GM18499 (cell line): ENCODE results near the gene TTC27.

Experiments used
- ATAC-seq: cut with Tn5 transposase; IDR thresholded peaks from one replicate; pipeline ENCODE4 v1.9.1; 2021; ENCODE audit warnings: moderate number of reproducible peaks; ENCODE audit not compliant: insufficient read depth, unreplicated experiment

TTC27 gene

DNA sequence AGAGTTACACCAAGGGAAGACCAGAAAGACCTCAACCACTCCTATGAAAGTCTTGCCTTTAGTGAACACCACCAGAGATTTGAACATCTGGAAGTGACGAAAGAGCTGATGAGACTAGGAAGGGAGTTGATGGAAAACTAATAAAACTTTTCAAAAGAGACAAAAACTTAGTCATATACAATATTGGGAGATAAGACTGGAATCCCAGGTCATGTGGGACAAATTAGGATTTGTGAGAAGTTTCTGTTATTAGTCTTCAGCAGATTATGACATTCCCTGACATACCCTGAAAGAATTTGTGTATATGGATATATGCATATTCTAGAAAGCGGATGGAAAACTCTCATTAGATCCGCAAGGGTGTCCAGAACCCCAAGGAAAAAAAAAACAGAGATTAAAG, 173.9 kb downstream of the TTC27 start:
- ATAC-seq: no peak

DNA sequence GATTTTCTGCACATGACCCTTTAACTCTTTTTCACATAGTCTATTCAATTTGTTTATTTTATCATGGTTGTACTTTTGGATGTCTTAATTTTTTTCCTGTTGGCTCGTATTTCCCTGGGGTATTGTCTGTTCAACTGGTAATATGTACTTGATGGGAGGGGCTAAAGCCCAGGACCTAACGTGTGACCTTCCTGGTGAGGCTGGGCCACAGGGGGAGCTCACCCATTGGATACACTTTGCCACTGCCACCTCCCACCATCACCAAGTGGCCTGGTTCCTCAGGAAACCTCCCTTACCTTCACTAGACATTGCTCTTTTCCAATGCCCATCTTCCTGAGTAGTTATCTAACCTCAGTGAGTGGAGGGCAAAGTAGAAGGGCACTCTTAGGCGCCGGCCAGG, 175.0 kb downstream of the TTC27 start:
- no peak for ATAC-seq

DNA sequence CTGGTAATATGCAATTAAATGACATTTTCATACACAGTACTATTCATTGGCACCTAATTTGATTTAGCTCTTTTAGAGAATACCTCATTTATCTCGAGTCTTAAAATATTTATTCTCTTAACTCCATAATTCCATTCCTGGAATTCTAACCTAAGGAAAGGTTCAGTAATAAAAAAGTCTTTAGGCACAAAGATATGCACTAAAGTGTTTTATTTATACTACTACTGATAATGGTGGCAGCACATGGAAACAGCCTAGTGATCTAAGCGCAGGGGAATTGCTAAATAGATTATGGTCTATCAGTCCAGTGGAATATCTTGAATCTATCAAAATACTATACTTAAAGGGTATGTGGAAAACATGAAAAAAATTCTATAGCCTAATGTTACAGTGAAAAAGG, 176.4 kb downstream of the TTC27 start:
- ATAC-seq: no peak

DNA sequence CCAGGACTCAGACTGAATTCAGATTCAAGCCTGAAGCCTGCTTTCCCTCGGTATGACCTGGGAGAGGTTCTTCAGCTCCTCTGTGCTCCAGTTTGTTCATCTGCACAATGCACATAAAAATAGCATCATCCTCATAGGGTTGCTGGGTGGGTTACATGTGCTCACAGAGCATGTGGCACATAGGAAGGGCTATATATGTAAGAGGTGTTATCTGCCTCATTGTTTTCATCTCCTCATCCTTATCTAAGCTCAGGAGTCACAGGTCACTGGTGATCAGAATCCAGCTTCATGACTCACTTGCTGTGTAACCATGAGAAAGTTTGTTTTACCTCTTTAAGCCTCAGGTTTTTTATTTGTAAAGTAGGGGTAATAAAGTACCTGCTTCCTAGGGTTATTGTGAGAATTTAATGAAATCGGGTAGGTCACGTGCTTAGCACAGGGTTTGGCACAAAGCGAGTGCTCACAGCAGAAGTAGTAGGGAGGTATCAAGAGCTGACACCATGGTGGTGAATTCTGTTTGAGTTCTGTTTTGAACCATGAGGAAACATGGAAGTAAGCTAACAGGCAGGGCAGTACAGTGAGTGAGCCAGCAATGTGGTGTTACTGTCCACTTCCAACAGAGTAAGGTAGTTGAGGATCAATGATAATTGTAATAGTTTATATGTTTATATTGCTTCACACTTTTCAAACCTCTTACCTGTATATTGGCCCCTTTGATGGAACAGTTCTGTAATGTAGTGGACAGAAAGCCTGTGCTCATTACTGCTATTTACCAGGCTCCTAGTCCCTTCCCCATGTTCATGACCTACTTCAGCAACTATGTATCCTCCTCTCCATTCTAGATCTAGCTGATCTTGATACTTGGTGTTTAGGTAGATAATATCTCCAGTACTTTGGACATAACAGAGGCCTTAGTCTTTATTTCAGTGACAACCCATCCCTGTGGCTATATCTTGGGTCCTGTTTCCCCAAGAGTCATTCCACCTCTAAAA, 177.6 kb downstream of the TTC27 start:
- ATAC-seq: no peak

DNA sequence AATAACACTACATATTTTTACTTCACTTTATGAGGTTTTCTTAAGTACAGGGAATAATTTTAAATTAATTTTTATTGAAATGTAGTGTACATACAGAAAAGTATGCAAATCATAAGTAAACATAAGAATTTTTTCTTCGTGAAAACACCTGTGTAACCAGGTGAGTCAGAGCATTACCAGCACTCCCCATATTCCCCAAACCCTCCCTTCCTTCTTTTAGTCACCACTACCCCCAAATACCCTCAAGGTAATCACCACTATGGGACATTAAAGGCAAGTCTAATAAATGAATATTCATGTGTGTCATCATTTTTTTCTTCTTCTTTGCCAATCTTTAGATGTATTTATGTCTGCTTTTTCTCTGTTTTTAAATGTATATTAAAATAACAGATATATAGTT, 179.0 kb downstream of the TTC27 start:
- no peak for ATAC-seq

DNA sequence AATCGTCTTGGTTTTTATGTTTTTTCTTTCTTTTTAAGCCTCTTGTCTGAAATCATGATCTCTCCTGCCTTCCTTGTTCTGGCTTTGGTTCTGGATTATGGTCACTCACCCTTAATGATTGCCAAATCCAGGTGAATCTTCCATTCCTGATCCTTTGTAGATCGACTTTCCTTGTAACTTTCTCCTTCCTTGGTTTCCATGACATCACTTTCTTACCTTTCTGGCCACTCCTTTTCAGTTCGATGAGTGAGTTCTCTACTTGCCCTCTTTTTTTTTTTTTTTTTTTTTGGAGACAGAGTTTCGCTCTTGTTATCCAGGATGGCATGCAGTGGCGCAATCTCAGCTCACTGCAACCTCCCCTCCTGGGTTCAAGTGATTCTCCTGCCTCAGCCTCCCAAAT, 179.8 kb downstream of the TTC27 start:
- no peak for ATAC-seq

DNA sequence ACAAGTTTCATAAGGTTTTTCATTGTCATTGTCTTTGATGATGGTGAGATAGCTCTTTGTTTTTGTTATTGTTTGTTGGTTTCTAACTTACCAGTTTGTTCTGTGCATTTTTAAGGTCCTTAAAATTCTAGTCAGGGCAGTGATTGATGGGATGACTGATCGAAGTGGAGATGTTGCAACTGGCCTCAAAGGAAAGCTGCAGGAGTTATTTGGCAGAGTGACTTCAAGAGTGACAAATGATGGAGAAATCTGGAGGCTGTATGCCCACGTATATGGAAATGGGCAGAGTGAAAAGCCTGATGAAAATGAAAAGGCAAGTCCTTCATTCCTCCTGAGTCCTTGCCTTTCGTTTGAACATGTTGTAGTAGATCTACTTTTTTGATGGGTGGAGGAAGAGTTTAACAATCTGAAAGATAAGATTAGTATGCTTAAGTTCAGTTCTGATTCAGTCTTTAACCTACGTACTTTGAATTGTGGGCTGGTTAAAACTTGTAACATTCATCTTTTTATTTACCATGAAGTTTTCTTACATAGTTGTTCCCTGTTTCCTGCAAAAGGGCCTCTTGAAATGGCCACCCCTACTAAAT, 183.2 kb downstream of the TTC27 start:
- ATAC-seq: no peak

DNA sequence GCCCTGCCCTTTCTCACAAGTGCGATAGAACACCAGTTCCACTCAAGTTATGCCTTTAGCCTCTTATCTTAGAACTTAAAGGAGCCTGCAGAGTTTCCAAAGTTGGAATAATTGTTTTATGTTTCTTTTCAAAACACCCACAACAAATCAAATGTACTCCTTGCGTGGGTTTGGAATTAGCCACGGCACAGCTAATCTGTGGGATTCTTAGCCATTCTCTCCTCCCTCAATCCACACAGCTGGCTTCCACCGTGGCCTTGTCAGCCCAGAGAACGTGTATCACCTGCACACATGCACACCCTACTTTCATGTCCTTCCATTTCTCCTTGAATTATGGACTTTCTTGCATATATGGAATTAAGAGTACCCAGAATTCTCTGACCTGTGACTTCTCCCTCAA, 183.8 kb downstream of the TTC27 start:
- no peak for ATAC-seq

DNA sequence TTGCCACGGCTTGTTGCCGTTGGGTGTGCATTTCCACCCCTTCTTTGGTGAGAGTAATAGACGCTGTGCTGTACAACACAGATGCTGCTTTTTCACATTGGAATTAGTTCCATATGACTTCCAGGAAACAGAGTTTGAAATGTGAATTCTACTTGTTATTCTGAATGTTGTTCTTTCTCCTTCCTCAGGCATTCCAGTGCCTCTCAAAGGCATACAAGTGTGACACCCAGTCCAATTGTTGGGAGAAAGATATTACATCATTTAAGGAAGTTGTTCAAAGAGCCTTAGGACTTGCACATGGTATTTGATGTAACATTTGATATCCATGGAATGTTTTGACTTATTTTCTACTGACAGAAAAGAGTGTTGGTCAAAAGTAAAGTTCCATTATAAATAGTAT, 184.5 kb downstream of the TTC27 start:
- ATAC-seq: no peak

DNA sequence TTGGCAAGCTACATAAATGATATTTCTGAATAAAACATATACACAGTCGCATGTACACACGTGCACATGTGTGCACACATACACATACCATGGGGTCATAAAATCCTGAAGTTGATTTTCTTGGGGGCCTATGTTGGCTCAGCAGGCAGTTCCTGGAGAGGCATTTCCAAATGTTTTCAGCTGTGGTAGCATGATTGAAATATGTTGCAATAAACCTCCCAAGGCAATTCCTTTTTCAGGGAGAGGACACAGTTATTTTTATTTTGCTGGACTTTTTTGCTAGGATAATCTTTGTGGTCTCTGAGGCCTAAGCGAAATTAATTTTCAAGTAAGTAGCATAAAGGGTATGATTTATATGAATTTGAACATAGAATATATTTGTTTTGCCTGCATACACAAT, 192.2 kb downstream of the TTC27 start:
- no peak for ATAC-seq

DNA sequence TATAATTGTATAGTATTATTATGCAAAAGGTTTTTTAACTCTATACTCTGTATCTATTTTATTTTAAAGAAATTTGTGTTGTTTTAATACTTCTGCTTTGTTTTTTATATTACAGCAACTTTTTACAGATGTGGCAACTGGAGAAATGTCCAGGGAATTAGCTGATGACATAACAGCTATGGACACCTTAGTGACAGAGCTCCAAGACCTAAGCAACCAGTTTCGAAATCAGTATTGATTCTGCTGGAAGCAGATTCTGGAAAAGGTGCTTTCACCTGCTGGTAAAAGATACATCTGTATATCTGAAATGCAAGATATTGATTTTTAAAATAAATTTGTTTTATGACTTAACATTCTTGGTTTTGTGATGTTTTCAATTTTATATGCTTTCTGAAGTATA, 192.9 kb downstream of the TTC27 start:
- ATAC-seq: no peak

DNA sequence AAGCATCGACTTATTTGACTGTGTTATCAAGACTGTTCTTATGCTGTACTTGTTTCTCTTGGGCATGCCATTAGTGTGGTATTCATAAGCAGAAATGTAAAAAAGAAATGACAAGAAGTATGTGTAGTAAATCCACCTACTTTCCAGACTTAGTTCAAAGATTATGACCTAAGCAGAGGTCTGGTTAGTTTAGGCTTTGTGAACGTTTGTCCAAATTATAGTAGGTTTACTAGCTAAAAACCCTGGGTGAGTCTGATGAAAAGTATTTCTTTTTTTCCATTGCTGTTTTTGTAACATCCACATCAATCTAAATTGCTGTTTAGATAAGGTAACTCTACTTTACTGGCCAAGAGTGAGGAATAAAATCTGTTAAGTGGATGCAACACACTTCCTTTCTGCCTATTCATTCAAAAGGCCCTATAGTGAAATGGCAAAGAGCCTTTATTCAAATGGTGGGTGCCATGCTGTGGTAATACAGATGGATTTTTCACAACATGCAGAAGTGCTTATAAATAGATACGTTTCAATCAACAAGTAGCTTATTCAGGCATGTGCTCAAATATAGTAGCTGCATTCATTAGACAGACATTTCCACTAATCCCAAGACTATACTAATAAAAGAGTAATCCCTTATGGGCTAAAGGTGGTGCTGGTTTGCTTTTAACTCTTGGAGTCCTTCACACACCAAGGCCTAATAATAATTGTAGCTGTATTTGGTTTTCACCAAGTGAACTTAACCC, 196.4 kb downstream of the TTC27 start:
- ATAC-seq: no peak

DNA sequence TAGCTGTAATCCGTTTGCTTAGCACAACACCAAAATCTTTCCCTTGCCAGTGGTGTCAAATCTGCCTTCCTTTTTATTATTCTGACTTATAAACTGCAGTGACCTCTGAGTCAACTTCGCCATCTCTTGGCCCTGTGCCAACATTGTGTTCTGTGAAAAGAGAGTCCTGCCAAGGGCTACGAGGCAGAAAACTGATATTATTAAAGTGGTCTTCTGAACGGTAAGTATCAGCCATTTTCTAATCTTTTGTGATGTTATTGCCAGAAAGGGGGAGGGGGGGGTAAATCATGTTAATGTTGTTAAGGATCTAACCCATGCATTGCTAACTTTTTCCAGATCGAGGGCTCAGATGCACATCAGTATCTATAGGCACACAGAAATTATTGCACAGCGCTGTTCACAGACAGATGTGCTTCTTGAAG, 197.5 kb downstream of the TTC27 start:
- ATAC-seq: no peak

DNA sequence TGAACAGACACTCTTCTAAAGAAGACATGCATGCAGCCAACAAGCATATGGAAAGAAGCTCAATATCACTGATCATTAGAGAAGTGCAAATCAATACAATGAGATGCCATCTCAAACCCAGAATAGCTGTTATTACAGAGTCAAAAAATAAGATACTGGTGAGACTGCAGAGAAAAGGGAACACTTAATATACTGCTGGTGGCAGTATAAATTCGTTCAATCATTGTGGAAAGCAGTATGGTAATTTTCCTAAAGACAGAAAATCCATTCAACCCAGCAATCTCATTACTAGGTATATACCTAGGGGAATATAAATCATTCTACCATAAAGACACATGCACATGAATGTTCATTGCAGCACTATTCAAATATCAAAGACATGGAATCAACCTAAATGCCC, 202.3 kb downstream of the TTC27 start:
- no peak for ATAC-seq

DNA sequence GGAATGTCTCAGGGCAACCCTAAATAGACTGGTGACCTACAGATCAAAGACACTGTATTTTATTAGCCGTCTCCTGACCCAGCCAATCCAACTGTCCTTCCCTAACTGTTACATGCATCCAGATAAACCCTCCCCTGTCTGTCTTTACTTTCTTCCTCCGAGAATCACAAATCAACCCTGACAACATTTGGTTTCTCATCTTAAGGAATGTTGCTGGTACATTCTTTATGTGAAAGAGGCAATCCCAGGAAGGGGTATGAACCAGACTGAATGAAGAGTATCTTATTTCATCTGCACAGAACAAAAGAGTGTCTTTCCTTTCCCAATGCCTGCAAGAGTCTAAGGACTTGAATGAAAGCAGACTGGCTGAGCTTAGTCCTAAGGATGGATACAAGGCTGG, 205.0 kb downstream of the TTC27 start:
- ATAC-seq: no peak

DNA sequence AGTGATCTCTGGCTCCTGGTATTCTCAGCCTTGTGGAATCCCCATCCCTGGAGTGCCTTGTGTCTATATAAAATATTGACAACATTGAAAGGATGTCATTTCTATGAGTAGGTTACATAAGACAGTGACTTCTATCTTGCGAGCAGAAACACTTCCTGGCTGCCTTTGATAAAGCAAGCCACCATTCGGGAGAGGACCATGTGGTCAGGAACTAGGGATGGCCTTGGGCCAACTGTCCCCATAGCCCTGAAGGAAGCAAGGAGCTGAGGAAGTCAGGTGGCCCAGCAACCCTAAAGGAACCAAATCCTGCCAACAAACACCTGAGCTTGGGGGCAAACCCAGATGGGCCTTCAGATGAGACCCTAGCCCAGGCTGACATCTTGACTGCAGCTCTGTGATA, 205.9 kb downstream of the TTC27 start:
- no peak for ATAC-seq

DNA sequence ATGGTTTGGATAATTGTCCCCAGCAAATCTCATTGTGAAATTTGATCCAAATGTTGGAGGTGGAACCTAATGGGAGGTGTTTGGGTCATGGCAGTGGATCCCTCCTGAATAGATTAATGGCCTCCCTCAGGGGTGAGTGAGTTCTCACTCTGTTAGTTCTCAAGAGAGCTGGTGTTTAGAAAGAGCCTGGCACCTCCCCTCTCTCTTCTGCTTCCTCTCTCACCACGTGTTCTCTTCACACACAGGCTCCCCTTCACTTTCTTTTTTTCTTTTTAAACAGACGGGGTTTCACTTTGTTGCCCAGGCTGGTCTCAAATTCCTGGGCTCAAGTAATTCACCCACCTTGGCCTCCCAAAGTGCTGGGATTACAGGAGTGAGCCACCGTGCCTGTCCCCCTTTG, 207.3 kb downstream of the TTC27 start:
- ATAC-seq: no peak

DNA sequence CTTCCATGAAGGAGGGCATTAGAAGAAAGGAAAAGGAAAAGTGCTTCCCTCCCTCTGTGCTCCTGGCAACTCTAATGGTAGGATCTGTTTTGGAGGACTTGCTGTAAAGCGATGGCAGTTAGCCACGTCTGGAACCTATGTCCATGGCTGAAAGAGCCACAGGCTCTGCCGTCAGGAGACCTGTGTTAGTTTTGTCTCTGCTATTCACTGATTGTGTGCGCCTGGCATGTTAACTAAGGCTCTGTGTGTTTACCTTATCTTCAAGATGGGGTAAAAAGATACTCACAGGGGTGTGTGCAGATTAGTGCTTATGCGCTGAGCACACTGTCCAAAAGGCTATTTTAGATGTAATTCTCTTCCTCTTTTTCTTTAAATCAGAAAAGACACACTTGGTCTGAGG, 209.1 kb downstream of the TTC27 start:
- ATAC-seq: no peak

DNA sequence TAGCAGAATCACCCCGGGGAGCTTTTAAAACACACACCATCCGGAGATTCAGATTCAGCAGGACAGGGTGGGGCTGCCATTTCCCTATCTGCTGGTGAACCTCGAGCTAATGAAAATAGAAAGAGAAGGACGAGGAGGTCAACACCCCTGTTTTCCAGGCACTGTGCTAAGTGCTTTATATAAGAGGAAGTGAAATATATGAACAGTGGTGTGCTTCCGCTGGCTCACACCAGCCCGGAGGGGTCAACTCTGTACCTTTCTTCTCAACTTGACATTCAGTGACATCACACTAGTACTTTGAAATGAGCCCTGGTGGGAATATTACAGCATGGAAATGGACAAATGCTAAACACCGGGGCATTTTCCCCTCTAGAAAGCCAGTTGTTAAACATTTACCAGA, 210.6 kb downstream of the TTC27 start:
- ATAC-seq: no peak

DNA sequence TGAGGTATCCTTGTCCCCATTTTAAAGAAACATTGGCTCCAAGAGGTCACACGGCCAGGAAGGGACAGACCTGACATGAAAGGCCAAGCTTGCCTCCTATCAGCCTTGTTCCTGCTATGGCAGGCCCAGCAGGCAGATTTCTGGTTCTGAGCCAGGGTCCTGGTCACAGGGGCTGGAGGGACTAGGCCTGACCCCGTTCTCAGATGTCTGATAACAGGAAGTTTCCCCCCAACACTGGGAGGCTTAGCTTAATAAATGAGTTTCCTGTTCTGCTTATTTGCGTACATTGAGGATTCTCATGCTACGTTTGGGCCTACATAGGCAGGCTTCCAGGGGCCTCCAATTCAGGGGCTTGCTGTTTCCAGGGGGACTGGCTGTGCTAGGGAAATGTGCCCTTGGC, 211.1 kb downstream of the TTC27 start:
- ATAC-seq: no peak
